Fibroblast of mammary gland (primary cell): ENCODE measurements around the gene LRRN2.

ENCODE experiments used
- DNase-seq: peaks from one replicate; pipeline ENCODE4 v3.0.0-alpha.2; 2010; ENCODE audit warnings: low read depth
- H3K4me3 ChIP-seq: 2 replicates; pipeline ENCODE4 v1.5.1; 2011; ENCODE audit warnings: low read depth, mild to moderate bottlenecking, low read length, moderate library complexity; ENCODE audit not compliant: control insufficient read depth
- CTCF ChIP-seq: conservative IDR thresholded peaks from 2 replicates; pipeline ENCODE4 v1.5.1; 2011; ENCODE audit warnings: low read depth, low read length, inconsistent platforms; ENCODE audit not compliant: control insufficient read depth, insufficient read depth

Gene LRRN2

DNA sequence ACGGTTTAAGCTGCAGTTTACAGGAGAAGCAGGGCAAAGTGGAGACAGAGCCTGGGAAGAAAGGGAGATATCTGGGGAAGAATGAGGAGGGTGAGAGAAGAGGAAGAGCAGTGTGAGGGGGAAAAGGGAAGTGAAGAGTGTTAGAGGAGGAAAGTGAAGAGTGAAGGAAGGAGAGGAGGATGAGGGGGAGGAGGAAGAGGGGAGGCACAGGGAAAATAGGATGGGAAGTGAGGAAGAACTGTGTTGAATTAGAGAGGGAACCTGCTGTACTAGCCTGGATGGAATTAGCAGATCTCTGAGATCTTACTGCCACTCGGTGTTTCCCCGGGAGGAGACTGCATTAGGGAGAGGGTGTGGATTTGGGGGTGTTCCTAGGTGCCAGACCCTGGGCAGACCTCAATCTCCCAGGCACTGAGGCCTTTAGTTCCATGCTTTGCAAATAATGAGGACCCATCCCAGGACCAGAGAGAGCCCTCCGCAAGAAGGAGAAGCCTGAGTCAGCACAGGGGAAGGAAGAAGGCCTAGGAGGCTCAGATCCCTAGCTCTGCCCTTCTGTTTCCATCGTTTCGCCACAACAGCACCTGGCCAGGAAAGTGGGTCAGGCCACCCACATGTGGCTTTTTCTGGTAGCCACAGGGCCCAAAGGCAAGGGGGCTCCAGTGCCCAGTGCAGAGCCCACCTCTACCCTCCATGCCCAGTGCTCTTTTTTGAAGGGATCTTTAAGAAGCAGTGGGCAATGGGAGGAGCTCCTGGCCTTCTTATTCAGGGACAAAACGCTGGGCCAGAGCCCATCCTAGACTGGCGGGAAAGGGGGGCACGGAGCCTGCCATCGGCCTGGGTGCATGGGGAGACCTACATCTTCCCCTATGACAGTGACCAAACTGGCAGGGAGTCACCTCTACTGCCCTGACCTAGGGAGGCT lies 2.0 kb downstream of the LRRN2 start:
- no peak overlapping the region for H3K4me3 ChIP-seq
- no peak for TF ChIP-seq CTCF
- no peak for DNase-seq

GRCh38 chr1:204680461-204680860 lies 5.1 kb downstream of the LRRN2 start:
- no peak overlapping the region for H3K4me3 ChIP-seq
- no peak for DNase-seq
- no peak for TF ChIP-seq CTCF

GRCh38 chr1:204680051-204680450 lies 5.5 kb downstream of the LRRN2 start:
- no peak for DNase-seq
- no peak for TF ChIP-seq CTCF
- no peak overlapping the region for H3K4me3 ChIP-seq

GRCh38 chr1:204678721-204679475 lies 6.6 kb downstream of the LRRN2 start:
- TF ChIP-seq CTCF = no peak
- DNase-seq = no peak
- H3K4me3 ChIP-seq = no peak overlapping the region

DNA sequence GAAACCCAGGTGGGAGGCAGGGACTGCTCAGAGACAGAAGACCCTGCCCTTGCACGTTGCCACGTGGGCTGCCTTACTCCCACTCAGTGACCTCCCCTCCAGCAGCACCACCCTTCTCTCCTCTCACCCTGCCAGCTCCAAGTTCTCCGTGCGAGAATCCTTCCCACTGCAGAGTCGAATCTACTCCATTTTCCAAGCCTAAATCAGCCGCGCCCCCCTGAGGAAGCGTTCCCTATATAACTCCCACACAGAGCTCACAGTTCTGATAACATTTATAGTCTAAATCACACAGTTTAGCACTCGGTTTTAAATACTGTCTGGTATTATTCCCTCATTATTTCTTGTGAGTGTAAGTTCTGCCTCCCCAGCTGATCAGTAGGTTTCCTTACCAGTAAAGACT lies 7.7 kb downstream of the LRRN2 start:
- TF ChIP-seq CTCF = no peak
- H3K4me3 ChIP-seq = no peak overlapping the region

DNA sequence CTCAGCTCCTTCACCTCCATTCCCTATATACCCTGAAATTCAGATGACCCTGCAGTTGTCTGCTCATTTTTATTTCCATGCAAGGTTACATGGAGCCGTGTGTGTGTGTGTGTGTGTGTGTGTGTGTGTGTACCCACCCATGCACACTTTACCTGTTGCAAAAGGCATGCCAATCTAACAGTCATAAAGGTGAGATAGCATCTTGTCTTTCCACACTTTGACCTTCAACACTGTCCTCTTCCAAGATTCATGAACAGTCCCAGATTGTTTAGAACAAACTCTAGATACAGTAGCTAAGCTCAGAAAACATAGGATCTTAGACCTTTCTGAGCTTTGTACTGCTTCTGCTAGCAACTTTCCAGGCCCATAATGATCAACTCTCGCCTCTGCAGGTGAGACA lies 9.5 kb downstream of the LRRN2 start:
- DNase-seq = no peak
- TF ChIP-seq CTCF = no peak
- no peak overlapping the region for H3K4me3 ChIP-seq

More for the DNA sequence above, 7.7 kb downstream of the LRRN2 start:
- DNase-seq = no peak
